ENCODE results near the gene VASH1.

Gene VASH1

DNA sequence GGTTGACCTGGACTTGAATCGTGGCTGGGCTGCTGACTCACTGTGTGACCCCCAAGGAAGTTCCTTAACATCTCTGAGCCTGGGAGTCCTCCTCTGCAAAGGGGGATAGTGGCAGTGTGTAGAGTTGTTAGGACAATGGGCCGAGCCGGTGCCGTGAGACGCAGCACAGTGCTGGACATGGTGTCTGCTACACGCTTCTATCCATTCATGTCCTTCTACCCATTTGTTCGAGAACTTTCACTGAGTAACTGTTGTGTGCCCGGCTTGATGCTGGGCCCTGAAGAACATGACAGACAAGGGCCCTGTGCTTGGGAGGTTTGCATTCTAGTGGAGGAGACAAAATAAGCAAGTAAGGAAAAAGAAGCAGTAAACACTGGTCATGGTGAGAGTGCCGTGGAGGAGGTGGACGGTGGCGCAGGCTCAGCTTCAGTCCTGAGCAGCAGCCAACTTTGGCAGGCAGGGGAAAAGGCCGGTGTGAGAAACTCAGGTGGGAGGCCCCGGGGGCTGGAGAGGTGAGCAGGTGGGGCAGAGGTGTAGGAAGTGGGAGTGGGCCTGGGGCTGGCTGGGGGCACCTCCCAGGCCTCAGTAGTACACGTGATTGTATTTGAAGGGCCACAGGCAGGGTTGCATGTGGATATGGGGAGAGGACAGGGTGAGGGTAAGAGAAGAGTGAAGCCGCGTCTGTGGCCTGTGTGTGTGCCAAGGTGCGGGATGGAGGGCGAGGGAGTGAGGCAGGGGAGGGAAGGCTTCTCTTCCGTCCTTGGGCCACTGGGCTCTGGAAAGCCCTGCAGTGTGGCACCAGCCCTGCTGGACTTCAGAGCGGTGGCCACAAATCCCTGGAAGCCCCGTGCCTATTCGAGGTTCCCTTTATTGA is 13.8 kb downstream of the VASH1 start:
- Histone ChIP-seq H3K9ac (ENCODE audit: low read depth, low read length) (no peak overlapping the region), H3K36me3 (ENCODE audit: insufficient read depth, low read depth, low read length) (no peaks in the 10 kb centered on the region), H3K9me3 (ENCODE audit: insufficient read depth, low read depth, low read length) (no peaks in the 10 kb centered on the region), H3K27ac (ENCODE audit: low read length) (no peak overlapping the region), H3K4me3 (ENCODE audit: low read length) (no peak overlapping the region), H3K27me3 (ENCODE audit: insufficient read depth, low read length) (peaks cover 10% of the 10 kb centered on the region; the same call in 1 of the 2 replicates), H3K4me1 (ENCODE audit: insufficient read depth, low read length) (peaks cover 6% of the 10 kb centered on the region; the same call in 1 of the 2 replicates)

DNA sequence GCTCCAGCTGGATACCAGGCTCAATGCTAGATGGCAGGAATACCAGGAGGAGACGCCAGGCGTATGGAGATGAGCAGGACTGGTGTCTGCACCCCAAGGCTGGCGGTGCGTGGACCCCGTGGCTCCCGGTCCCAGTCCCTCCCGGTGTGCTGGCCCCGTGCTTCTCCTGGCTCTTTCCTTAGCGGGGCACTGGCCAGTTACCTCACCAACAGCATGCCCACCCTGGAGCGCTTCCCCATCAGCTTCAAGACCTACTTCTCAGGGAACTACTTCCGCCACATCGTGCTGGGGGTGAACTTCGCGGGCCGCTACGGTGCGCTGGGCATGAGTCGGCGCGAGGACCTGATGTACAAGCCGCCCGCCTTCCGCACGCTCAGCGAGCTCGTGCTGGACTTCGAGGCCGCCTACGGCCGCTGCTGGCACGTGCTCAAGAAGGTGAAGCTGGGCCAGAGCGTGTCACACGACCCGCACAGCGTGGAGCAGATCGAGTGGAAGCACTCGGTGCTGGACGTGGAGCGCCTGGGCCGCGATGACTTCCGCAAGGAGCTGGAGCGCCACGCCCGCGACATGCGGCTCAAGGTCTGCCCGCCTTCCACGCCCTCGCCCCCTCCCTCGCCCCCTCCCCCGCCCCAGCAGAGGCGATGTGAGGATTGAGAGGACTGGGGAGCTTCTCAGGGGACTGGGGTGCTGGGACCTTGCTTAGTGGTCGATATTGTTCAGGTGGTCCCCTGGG is 14.6 kb downstream of the VASH1 start:
- Histone ChIP-seq H3K4me1 (ENCODE audit: insufficient read depth, low read length) (peaks cover 6% of the 10 kb centered on the region; the same call in 1 of the 2 replicates), H3K9me3 (ENCODE audit: insufficient read depth, low read depth, low read length) (no peaks in the 10 kb centered on the region), H3K9ac (ENCODE audit: low read depth, low read length) (no peak overlapping the region), H3K27ac (ENCODE audit: low read length) (no peak overlapping the region), H3K4me3 (ENCODE audit: low read length) (no peak overlapping the region), H3K36me3 (ENCODE audit: insufficient read depth, low read depth, low read length) (0 out of 2 replicates have a peak, but pooled peaks cover 4% of the 10 kb centered on the region), H3K27me3 (ENCODE audit: insufficient read depth, low read length) (peaks cover 10% of the 10 kb centered on the region; the same call in 1 of the 2 replicates)

DNA sequence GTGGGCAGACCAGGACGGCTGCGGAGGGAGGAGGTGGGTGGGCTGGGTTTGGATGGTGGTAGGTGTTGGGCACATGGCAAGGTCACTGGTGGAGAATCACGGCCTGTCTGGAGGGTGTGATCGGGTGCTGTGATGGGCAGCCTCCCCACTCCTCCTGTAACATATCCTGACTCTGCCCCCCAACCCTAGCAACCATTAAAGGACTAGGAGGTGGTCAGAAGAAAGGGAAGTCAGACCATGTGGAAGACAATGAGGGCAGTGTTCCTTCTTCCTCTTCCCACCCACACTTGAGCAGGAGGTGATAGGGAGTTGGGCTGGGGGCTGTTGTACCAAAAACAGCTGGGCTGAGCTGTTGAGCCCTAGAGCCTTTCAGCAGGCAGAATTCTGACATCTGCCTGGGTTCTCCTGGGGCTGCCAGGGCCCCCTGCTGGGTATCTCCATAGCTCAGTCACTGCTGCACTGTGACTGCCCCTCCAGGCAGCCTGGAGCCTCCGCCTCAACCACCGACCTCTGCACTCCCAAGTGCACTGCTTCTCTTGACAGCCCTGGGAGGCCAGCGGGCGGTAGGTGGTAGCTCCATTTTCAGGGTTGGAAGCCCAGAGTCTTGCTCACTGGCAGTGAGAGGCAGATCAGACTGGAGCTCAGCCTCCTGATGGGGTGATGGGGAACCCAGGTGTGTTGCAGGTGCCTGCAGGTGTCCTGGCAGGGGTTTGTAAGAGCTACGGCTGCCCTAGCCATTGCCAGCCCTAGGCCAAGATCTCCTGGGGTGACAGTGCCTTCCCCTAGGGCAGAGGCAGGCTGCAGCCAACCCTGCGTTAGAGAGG is 15.4 kb downstream of the VASH1 start:
- Histone ChIP-seq H3K4me1 (ENCODE audit: insufficient read depth, low read length) (peaks cover 6% of the 10 kb centered on the region; the same call in 1 of the 2 replicates), H3K27ac (ENCODE audit: low read length) (no peak overlapping the region), H3K27me3 (ENCODE audit: insufficient read depth, low read length) (peaks cover 10% of the 10 kb centered on the region; the same call in 1 of the 2 replicates), H3K9ac (ENCODE audit: low read depth, low read length) (no peak overlapping the region), H3K9me3 (ENCODE audit: insufficient read depth, low read depth, low read length) (no peaks in the 10 kb centered on the region), H3K4me3 (ENCODE audit: low read length) (no peak overlapping the region), H3K36me3 (ENCODE audit: insufficient read depth, low read depth, low read length) (0 out of 2 replicates have a peak, but pooled peaks cover 9% of the 10 kb centered on the region)

DNA sequence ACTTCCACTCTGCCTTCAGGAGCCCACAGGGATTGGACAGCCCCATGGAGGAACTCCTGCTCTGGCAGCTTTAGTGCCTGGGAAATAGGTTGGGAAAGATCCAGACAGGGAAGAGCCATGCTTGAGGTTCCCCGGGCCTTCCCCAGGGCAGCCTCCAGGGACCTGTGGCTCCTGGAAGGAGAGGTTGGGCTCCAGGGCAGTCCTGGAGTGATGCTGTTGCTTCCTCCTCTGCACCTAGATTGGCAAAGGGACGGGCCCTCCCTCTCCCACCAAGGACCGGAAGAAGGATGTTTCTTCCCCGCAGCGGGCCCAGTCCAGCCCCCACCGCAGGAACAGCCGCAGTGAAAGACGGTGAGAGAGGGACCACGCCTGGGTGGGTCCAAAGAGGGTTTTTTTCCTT is 16.5 kb downstream of the VASH1 start:
- H3K36me3 ChIP-seq (ENCODE audit: insufficient read depth, low read depth, low read length): peaks cover 20% of the 10 kb centered on the region
- H3K9ac ChIP-seq (ENCODE audit: low read depth, low read length): no peak overlapping the region
- H3K4me3 ChIP-seq (ENCODE audit: low read length): no peak overlapping the region
- peaks cover 10% of the 10 kb centered on the region; the same call in 1 of the 2 replicates for H3K27me3 ChIP-seq (ENCODE audit: insufficient read depth, low read length)
- no peak overlapping the region for H3K27ac ChIP-seq (ENCODE audit: low read length)
- H3K9me3 ChIP-seq (ENCODE audit: insufficient read depth, low read depth, low read length): no peaks in the 10 kb centered on the region
- peaks cover 3% of the 10 kb centered on the region; the same call in 1 of the 2 replicates for H3K4me1 ChIP-seq (ENCODE audit: insufficient read depth, low read length)

DNA sequence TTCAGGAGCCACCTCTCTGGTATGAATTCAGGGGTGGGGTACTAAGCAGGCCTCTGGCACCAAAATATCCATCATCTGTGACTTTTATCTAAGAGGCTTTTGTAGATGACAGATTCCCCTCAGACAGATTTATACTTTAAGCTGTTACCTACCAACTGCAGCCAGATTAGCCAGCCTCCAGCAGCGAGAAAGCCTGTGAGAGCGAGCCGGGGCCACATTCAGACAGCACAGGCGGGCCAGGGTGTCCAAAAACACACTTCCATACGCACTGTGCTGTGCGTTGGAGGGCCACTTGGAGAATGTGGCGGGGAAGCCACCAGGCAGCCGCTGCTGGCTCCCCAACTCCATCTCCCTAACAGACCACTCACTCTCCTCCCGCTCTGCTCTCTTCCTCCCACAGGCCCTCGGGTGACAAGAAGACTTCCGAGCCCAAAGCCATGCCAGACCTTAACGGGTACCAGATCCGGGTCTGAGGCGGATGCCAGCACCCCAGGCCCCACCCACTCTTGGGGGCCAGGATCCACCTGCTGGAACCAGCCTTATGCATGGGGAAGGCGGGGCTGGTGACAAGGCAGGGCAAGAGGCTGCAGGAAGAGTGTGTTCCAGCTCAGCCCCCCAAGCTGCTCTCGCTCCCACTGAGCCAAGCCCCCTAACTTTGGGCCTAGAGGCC is 17.4 kb downstream of the VASH1 start:
- H3K4me3 ChIP-seq (ENCODE audit: low read length): no peak overlapping the region
- H3K27me3 ChIP-seq (ENCODE audit: insufficient read depth, low read length): peaks cover 10% of the 10 kb centered on the region; the same call in 1 of the 2 replicates
- no peaks in the 10 kb centered on the region for H3K9me3 ChIP-seq (ENCODE audit: insufficient read depth, low read depth, low read length)
- H3K4me1 ChIP-seq (ENCODE audit: insufficient read depth, low read length): peaks cover 3% of the 10 kb centered on the region; the same call in 1 of the 2 replicates
- H3K9ac ChIP-seq (ENCODE audit: low read depth, low read length): no peak overlapping the region
- peaks cover 28% of the 10 kb centered on the region for H3K36me3 ChIP-seq (ENCODE audit: insufficient read depth, low read depth, low read length)
- no peak overlapping the region for H3K27ac ChIP-seq (ENCODE audit: low read length)

DNA sequence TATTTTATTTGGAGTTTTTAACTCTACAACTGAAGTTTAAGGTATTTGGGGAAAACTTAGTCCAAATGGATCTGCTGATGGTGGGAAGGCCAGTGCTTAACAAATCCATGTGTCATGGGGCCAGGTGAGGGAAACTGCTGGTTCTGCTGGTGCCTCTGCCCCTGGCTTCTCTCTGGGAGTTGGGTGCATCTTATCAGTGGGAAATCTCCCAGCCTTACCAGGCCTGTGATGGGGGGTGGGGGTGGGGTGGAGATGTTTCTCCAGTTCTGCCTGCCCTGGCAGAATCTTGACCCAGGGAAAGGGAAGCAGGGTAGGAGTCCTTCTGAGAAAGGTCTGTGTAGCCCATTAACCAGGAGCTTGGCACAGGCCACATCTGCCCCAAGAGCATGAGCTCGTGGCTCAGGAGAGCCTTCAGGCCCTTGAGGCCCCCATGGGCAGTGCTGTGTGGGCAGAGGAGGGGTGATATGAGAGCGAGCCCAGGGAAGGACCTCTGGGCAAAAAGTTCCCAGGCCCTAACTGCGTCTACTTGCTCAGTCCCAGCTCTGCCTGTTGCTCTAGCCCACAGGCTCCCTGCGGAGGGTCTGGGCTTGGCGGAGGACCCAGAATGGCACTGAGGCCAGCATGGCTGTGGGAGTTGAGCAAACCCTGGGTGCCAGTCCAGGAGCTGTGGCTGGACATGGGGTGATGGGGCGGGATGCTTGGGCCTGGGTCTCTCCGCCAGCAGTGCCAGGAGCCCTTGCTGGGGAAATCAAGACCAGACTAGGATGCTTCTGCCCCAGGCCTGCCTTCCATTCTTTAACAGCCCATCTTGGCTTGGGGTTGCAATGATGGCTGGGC is 18.2 kb downstream of the VASH1 start:
- H3K4me3 ChIP-seq (ENCODE audit: low read length): no peak overlapping the region
- H3K9me3 ChIP-seq (ENCODE audit: insufficient read depth, low read depth, low read length): no peaks in the 10 kb centered on the region
- H3K27ac ChIP-seq (ENCODE audit: low read length): no peak overlapping the region
- H3K36me3 ChIP-seq (ENCODE audit: insufficient read depth, low read depth, low read length): peaks cover 36% of the 10 kb centered on the region
- no peak overlapping the region for H3K9ac ChIP-seq (ENCODE audit: low read depth, low read length)
- peaks cover 3% of the 10 kb centered on the region; the same call in 1 of the 2 replicates for H3K4me1 ChIP-seq (ENCODE audit: insufficient read depth, low read length)
- peaks cover 8% of the 10 kb centered on the region; the same call in 1 of the 2 replicates for H3K27me3 ChIP-seq (ENCODE audit: insufficient read depth, low read length)

DNA sequence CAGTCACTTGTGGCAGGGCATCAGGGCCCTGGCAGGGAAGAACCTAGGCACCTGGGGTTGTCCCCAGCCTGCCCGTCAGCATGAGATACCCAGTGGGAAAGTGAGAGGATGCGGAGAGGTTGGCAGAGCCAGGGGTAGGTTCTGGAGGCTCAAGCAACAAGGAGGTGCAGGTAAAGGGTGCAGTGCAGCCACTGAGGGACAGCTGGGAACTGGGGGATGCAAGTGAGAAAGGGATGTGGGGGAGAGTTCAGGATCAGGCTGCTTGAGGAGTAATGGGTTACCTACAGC is 18.7 kb downstream of the VASH1 start:
- peaks cover 3% of the 10 kb centered on the region; the same call in 1 of the 2 replicates for H3K4me1 ChIP-seq (ENCODE audit: insufficient read depth, low read length)
- H3K9me3 ChIP-seq (ENCODE audit: insufficient read depth, low read depth, low read length): no peaks in the 10 kb centered on the region
- no peak overlapping the region for H3K9ac ChIP-seq (ENCODE audit: low read depth, low read length)
- peaks cover 37% of the 10 kb centered on the region for H3K36me3 ChIP-seq (ENCODE audit: insufficient read depth, low read depth, low read length)
- H3K27me3 ChIP-seq (ENCODE audit: insufficient read depth, low read length): 0 out of 2 replicates have a peak, but pooled peaks cover 2% of the 10 kb centered on the region
- H3K4me3 ChIP-seq (ENCODE audit: low read length): no peak overlapping the region
- H3K27ac ChIP-seq (ENCODE audit: low read length): no peak overlapping the region

DNA sequence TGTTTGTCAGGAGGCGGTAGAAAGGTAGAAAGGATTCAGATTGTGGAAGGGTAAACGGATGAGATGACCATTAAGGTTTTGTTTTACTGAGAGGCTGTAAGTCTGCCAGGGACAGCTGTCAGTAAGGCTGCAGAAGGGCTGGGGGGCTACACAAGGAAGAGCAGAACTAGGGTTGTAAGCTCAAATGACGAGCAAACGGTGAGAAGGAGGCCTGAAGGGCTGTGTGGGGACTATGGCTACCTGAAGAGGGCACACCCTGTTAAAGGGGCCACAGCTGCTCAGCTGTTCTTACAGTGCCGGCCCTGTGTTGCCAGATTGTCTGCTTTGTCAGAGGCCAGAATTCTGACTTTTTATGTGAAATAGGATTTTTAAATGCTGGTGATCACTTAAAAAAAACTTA is 19.1 kb downstream of the VASH1 start:
- Histone ChIP-seq H3K36me3 (ENCODE audit: insufficient read depth, low read depth, low read length) (peaks cover 37% of the 10 kb centered on the region), H3K27ac (ENCODE audit: low read length) (no peak overlapping the region), H3K4me1 (ENCODE audit: insufficient read depth, low read length) (peaks cover 3% of the 10 kb centered on the region; the same call in 1 of the 2 replicates), H3K27me3 (ENCODE audit: insufficient read depth, low read length) (no peaks in the 10 kb centered on the region), H3K4me3 (ENCODE audit: low read length) (no peak overlapping the region), H3K9me3 (ENCODE audit: insufficient read depth, low read depth, low read length) (no peaks in the 10 kb centered on the region), H3K9ac (ENCODE audit: low read depth, low read length) (no peak overlapping the region)

DNA sequence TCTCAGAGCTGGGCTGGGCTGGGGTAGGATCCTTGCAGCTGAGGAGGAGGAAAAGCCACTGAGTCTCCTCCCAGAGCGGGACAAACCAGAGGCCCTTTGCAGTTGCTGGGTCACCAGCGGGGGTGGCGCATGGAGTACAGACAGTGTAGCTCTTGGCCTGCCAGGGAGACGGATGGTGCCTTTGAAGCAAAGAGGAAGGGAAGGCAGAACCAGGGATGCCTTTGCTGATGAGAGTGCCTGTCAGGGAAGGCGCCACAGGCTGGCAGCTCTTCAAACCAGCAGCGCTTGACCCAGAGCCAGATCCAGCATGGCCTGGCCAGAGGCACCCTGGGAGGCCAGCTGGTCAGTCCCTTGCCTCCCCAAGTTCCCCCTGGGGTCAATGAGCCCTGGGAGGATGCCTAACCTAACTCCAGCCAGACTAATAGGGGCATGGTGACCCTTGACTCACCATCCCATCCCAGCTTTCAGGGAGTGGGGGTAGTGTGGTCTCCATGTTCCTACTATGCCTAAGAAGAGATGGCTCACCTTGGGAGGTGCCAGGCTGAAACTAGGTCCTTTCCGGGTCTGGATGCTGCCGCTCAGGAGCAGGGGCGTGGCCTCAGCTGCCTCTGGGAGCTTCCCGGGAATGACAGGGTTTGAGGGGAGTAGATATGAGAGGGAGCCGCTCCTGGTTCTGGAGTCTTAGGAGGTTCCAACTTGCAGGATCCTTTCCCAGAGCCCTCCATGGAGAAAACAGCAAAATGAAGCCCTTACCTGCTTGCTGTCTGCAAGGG is 19.8 kb downstream of the VASH1 start:
- peaks cover 43% of the 10 kb centered on the region for H3K36me3 ChIP-seq (ENCODE audit: insufficient read depth, low read depth, low read length)
- no peak overlapping the region for H3K9ac ChIP-seq (ENCODE audit: low read depth, low read length)
- H3K9me3 ChIP-seq (ENCODE audit: insufficient read depth, low read depth, low read length): no peaks in the 10 kb centered on the region
- no peaks in the 10 kb centered on the region for H3K27me3 ChIP-seq (ENCODE audit: insufficient read depth, low read length)
- no peak overlapping the region for H3K4me3 ChIP-seq (ENCODE audit: low read length)
- H3K4me1 ChIP-seq (ENCODE audit: insufficient read depth, low read length): peaks cover 3% of the 10 kb centered on the region; the same call in 1 of the 2 replicates
- H3K27ac ChIP-seq (ENCODE audit: low read length): no peak overlapping the region

DNA sequence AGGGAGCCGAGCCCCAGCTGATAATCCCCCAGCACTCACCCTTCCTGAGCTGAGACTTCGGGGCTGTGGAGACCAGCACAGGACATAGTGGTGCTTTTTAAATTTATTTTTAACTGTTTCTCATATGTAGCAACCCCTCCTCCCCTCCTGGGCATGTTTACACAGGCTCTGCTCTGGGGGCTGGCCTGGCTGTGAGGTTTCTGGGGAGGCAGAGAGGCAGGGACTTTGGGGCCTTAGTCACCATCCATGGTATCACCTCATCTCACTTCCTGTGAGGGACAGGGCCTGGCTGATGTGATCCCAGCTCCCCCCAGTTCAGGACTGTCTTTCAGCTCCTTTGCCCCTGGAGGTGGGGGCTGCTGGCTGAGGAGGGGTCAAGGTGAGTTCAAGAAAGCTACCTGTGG is 20.4 kb downstream of the VASH1 start:
- Histone ChIP-seq H3K9me3 (ENCODE audit: insufficient read depth, low read depth, low read length) (no peaks in the 10 kb centered on the region), H3K27ac (ENCODE audit: low read length) (no peak overlapping the region), H3K9ac (ENCODE audit: low read depth, low read length) (no peak overlapping the region), H3K4me1 (ENCODE audit: insufficient read depth, low read length) (peaks cover under 1% of the 10 kb centered on the region; the same call in 1 of the 2 replicates), H3K4me3 (ENCODE audit: low read length) (no peak overlapping the region), H3K27me3 (ENCODE audit: insufficient read depth, low read length) (no peaks in the 10 kb centered on the region), H3K36me3 (ENCODE audit: insufficient read depth, low read depth, low read length) (peaks cover 45% of the 10 kb centered on the region)
